SK-N-MC (cell line): ENCODE results near the gene MAP2.

Experiments
- DNase-seq: peaks from one replicate; pipeline ENCODE4 v3.0.0-alpha.2; 2011; ENCODE audit warnings: low read depth, low spot score
- H3K27ac ChIP-seq: fragments of 200-600 bp; sonication (generic); 2 replicates; pipeline ENCODE4 v1.5.1; 2016; ENCODE audit warnings: mixed run types
- H3K36me3 ChIP-seq: fragments of 200-600 bp; sonication (generic); 2 replicates; pipeline ENCODE4 v1.6.1; 2017; ENCODE audit warnings: antibody characterized with exemption, low read length, mixed read lengths; ENCODE audit not compliant: insufficient read depth
- H3K4me3 ChIP-seq: fragments of 200-600 bp; sonication (generic); 2 replicates; pipeline ENCODE4 v1.5.1; 2016
- H3K9ac ChIP-seq: fragments of 200-600 bp; sonication (generic); 2 replicates; pipeline ENCODE4 v1.8.0; 2017; ENCODE audit warnings: mixed run types, mixed read lengths; ENCODE audit not compliant: insufficient read length
- H3K9me3 ChIP-seq: fragments of 200-600 bp; sonication (generic); 2 replicates; pipeline ENCODE4 v1.6.1; 2017; ENCODE audit warnings: low read depth, mild to moderate bottlenecking, antibody characterized with exemption, low read length, moderate library complexity, mixed read lengths
- EZH2 ChIP-seq: fragments of 200-600 bp; sonication (generic); IDR thresholded peaks from one replicate; pipeline ENCODE4 v1.6.1; 2017; ENCODE audit warnings: antibody characterized with exemption
- FOXP2 ChIP-seq: optimal IDR thresholded peaks from 2 replicates; pipeline ENCODE3; 2011; ENCODE audit warnings: mild to moderate bottlenecking, moderate library complexity; ENCODE audit not compliant: insufficient read depth; ENCODE audit errors: extremely low read length, control extremely low read depth
- POLR2AphosphoS5 ChIP-seq: IDR thresholded peaks from 2 replicates; pipeline ENCODE4 v1.6.1; 2012; ENCODE audit warnings: mild to moderate bottlenecking, low read depth, low read length, borderline replicate concordance

Gene MAP2

DNA sequence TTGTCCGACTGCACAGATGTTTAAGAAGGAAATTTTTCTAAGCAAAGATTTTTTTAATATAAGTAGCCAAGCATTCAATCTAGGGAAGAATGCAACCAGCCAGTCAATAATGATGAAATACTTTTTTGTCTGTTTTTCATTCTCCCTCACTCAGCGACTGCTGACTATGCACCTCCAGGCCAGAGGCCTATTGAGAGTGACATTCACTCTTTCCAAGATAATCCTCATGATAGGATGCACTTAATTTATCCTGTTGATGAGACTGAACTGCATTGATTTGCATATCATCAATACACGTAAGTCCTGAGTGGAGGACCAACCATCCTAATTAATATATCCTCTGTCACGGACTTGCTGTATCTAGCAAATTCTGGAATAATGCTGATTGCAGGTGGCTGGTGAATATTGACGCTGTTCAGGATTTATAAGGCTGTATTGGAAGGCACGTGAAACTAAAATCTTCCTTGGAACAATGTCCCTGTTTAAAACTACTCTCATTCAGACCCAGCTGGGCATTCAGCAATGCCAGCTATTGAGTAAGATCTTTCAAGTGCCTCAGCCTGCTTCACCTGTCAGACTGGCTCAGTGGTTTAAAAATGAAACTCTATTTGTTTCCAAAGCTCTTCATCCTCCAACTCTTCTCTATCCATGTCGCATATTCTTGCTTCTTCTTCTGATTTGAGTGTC lies 142.2 kb downstream of the MAP2 start:
- no peak for DNase-seq
- no peaks in the 10 kb centered on the region for H3K36me3 ChIP-seq
- H3K27ac ChIP-seq = no peak overlapping the region
- no peaks in the 10 kb centered on the region for H3K9me3 ChIP-seq
- no peak for TF ChIP-seq EZH2
- no peak for TF ChIP-seq POLR2AphosphoS5
- no peak for TF ChIP-seq FOXP2
- no peak overlapping the region for H3K9ac ChIP-seq
- H3K4me3 ChIP-seq = no peak overlapping the region

GRCh38 chr2:209570194-209570593 lies 146.3 kb downstream of the MAP2 start:
- no peaks in the 10 kb centered on the region for H3K9me3 ChIP-seq
- H3K27ac ChIP-seq = no peak overlapping the region
- no peak for TF ChIP-seq POLR2AphosphoS5
- TF ChIP-seq EZH2 = no peak
- no peak for TF ChIP-seq FOXP2
- no peak overlapping the region for H3K4me3 ChIP-seq
- no peaks in the 10 kb centered on the region for H3K36me3 ChIP-seq
- no peak overlapping the region for H3K9ac ChIP-seq
- no peak for DNase-seq

GRCh38 chr2:209574515-209574914 lies 150.7 kb downstream of the MAP2 start:
- no peak for DNase-seq
- no peak overlapping the region for H3K27ac ChIP-seq
- H3K9ac ChIP-seq = no peak overlapping the region
- no peaks in the 10 kb centered on the region for H3K36me3 ChIP-seq
- no peaks in the 10 kb centered on the region for H3K9me3 ChIP-seq
- H3K4me3 ChIP-seq = no peak overlapping the region
- TF ChIP-seq EZH2 (no peak), FOXP2 (no peak), POLR2AphosphoS5 (no peak)

- Histone ChIP-seq H3K36me3 (no peaks in the 10 kb centered on the region), H3K27ac (no peak overlapping the region), H3K9ac (no peak overlapping the region), H3K9me3 (no peaks in the 10 kb centered on the region), H3K4me3 (no peak overlapping the region)
- DNase-seq = no peak
- TF ChIP-seq EZH2 = no peak
- TF ChIP-seq POLR2AphosphoS5 = no peak
- no peak for TF ChIP-seq FOXP2
Measured at GRCh38 chr2:209577376-209578357, 153.8 kb downstream of the MAP2 start.

- no peaks in the 10 kb centered on the region for H3K36me3 ChIP-seq
- no peak overlapping the region for H3K9ac ChIP-seq
- H3K27ac ChIP-seq = no peak overlapping the region
- no peak overlapping the region for H3K4me3 ChIP-seq
- TF ChIP-seq FOXP2 (no peak), EZH2 (no peak), POLR2AphosphoS5 (no peak)
- DNase-seq = no peak
- no peaks in the 10 kb centered on the region for H3K9me3 ChIP-seq
Measured at GRCh38 chr2:209578394-209579001, 154.7 kb downstream of the MAP2 start.

DNA sequence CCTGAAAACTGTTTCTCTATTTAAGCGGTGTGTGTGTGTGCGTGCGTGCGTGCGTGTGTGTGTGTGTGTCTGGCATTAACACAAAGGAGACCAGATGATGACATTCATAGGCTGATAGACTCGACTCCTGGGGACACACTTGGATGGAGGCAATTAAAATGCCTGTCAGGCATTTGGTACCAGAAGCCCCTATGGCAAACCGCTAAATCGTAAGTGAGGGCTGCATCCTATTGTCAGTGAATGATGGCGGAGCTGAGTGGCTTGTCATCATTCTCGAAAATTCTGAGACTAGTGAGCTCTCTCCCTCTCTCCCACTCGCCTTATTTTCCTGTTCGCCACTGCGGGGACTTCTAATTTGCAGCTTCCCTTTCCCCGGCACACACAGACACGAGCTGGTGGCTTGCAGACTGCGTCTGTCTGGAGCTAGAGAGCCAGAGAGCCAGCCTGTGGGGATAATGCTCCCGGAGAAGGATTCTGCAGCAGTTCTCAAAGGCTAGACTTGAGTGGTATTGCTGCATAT lies 155.4 kb downstream of the MAP2 start:
- Histone ChIP-seq H3K36me3 (no peaks in the 10 kb centered on the region), H3K9me3 (no peaks in the 10 kb centered on the region), H3K4me3 (no peak overlapping the region; the same call in 1 of the 2 replicates), H3K27ac (no peak overlapping the region), H3K9ac (no peak overlapping the region)
- DNase-seq = no peak
- TF ChIP-seq FOXP2 = no peak
- no peak for TF ChIP-seq POLR2AphosphoS5
- no peak for TF ChIP-seq EZH2

DNA sequence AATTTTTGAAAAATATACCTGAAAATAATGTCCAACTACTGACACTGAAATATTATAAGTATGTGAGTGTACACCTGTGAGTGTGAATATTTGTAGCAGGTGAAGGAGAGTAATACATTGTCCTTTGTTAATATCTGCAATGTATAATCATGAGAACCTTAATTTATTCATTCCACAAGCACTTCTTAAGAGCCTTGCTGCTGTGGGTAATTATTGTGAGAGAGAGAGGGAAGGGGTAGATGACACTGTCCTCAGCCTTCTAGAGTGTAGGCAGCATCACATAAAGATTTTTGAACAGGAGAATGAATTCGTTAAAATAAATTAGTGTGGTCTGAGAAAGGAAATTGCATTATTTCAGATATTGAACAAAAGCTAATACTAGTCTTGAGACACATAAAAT lies 157.2 kb downstream of the MAP2 start:
- no peak overlapping the region for H3K27ac ChIP-seq
- H3K36me3 ChIP-seq = no peaks in the 10 kb centered on the region
- DNase-seq = no peak
- H3K4me3 ChIP-seq = no peak overlapping the region
- TF ChIP-seq EZH2 (no peak), FOXP2 (no peak), POLR2AphosphoS5 (no peak)
- H3K9ac ChIP-seq = no peak overlapping the region
- no peaks in the 10 kb centered on the region for H3K9me3 ChIP-seq

DNA sequence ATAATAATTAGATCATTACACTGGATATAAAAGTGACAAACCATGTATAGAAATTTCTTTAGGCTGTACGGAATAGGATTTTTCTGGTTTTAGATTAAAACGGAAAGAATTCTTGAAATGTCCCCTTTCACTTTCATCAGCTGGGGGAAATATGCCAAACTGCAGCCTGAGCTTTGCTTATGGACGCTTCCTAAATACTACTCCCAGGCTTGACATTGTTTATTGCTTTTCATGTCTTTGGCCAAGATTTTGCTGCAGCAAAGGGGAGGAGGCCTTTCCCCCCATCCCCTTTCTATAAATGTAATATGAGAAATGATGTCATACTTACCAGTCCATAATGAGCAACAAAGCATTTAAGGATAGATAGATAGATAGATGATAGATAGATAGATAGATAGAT lies 158.4 kb downstream of the MAP2 start:
- H3K4me3 ChIP-seq = no peak overlapping the region
- no peak overlapping the region for H3K27ac ChIP-seq
- no peak for DNase-seq
- no peaks in the 10 kb centered on the region for H3K9me3 ChIP-seq
- no peak overlapping the region for H3K9ac ChIP-seq
- no peak for TF ChIP-seq FOXP2
- TF ChIP-seq EZH2 = no peak
- TF ChIP-seq POLR2AphosphoS5 = no peak
- no peaks in the 10 kb centered on the region for H3K36me3 ChIP-seq
